Tibial artery (tissue), 4 donors: ENCODE measurements around the gene GPR61.

ENCODE experiments used
- DNase-seq, 2 donors: peaks; one replicate each; pipeline ENCODE4 v3.0.0-alpha.2; 2019
- H3K27ac ChIP-seq, 2 donors: fragments of 200-600 bp; sonication (generic) in 1 of 2; 1 replicate in 1 of 2; 2 replicates in 1 of 2; pipeline ENCODE4 v1.5.1; 2018 to 2019; ENCODE audit warnings: mild to moderate bottlenecking in 1 of 2
- H3K27me3 ChIP-seq, 2 donors: fragments of 200-600 bp; sonication (generic) in 1 of 2; one replicate each; pipeline versions ENCODE4 v1.5.1 to v1.6.0; 2016 to 2019
- H3K36me3 ChIP-seq, 3 donors: fragments of 200-600 bp; sonication (generic) in 2 of 3; one replicate each; pipeline ENCODE4 v1.5.1; 2016 to 2019; ENCODE audit warnings: mild to moderate bottlenecking in 2 of 3
- H3K4me1 ChIP-seq, 4 donors: fragments of 200-600 bp; sonication (generic) in 2 of 4; 1 replicate in 3 of 4; 2 replicates in 1 of 4; pipeline ENCODE4 v1.5.1; 2016 to 2019
- H3K4me3 ChIP-seq, 2 donors: fragments of 200-600 bp; sonication (generic) in 1 of 2; 1 replicate in 1 of 2; 2 replicates in 1 of 2; pipeline ENCODE4 v1.5.1; 2018 to 2019; ENCODE audit warnings: mild to moderate bottlenecking in 2 of 2
- H3K9me3 ChIP-seq, 3 donors: fragments of 200-600 bp; sonication (generic) in 1 of 3; one replicate each; pipeline ENCODE4 v1.5.1; 2016 to 2019
- intact Hi-C: fragments of 100-400 bp; cut with DNase I; formaldehyde crosslinking; loops from one replicate; pipeline ENCODE4 v1.15.0; 2023; ENCODE audit warnings: low total_unique reads
- TF ChIP-seq, protein P1 (sequence below), 2 experiments: fragments of 200-600 bp in 1 of 2; fragments of 450-650 bp in 1 of 2; IDR thresholded peaks; one replicate each; pipeline ENCODE4 v1.5.1; 2017 to 2019; ENCODE audit warnings: antibody characterized with exemption in 2 of 2, mild to moderate bottlenecking in 1 of 2, moderate library complexity in 1 of 2

Gene GPR61

DNA sequence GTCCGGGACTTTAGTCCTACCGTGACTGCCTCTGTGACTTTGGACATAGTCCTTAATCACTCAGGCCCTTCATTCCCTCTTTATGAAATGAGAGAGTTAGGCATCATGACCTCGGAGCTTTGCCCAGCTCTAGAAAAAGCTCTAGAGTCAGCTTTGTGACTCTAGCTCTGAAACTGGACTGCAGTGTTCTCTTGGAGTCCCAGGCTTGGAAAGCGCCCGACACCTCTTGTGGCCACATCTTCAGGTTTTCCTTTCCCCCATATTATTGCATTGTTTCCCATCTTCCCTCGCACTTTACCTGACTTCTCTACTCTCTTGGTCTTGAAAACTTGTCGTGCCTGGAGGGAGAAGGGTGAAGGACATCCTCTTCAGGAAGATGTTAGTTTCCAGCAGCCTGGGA is 17.6 kb upstream of the GPR61 start:
- H3K4me3 ChIP-seq: no peak overlapping the region
- no peak for DNase-seq
- intact Hi-C loops: no loop called here
- H3K27ac ChIP-seq: no peak overlapping the region
- H3K4me1 ChIP-seq: no peaks in the 10 kb centered on the region
- no peaks in the 10 kb centered on the region for H3K9me3 ChIP-seq
- H3K27me3 ChIP-seq: peaks cover 0 to 9% of the 10 kb centered on the region in 2 donors
- H3K36me3 ChIP-seq: no peaks in the 10 kb centered on the region
- TF ChIP-seq, protein P1, sequence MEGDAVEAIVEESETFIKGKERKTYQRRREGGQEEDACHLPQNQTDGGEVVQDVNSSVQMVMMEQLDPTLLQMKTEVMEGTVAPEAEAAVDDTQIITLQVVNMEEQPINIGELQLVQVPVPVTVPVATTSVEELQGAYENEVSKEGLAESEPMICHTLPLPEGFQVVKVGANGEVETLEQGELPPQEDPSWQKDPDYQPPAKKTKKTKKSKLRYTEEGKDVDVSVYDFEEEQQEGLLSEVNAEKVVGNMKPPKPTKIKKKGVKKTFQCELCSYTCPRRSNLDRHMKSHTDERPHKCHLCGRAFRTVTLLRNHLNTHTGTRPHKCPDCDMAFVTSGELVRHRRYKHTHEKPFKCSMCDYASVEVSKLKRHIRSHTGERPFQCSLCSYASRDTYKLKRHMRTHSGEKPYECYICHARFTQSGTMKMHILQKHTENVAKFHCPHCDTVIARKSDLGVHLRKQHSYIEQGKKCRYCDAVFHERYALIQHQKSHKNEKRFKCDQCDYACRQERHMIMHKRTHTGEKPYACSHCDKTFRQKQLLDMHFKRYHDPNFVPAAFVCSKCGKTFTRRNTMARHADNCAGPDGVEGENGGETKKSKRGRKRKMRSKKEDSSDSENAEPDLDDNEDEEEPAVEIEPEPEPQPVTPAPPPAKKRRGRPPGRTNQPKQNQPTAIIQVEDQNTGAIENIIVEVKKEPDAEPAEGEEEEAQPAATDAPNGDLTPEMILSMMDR (IDR thresholded peaks at IDR 0.05): no peak

DNA sequence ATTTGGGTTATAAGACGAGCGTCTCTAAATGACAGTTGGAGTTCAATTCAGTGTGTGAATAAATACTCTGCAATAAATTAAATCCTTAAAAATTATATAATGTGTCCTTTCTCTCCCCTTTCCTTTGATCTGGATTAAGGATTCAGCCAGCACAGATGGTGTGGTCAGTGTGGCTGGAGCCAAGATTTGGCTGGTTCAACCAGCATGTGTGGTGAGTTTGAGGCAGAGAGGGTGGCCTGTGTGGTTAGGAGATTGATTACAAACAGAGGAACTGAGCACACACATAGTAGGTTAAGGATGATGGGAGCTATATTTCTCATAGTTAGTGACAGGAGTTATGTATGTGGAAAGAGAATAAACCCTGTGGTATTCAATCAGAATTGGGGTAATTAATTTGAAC is 16.0 kb upstream of the GPR61 start:
- Histone ChIP-seq H3K27me3 (peaks cover 0 to 9% of the 10 kb centered on the region in 2 donors), H3K27ac (no peak overlapping the region), H3K4me1 (no peaks in the 10 kb centered on the region), H3K36me3 (no peaks in the 10 kb centered on the region), H3K4me3 (no peak overlapping the region), H3K9me3 (no peaks in the 10 kb centered on the region)
- TF ChIP-seq, protein P1 (IDR thresholded peaks at IDR 0.05): no peak
- intact Hi-C loops: no loop called here
- DNase-seq: no peak

DNA sequence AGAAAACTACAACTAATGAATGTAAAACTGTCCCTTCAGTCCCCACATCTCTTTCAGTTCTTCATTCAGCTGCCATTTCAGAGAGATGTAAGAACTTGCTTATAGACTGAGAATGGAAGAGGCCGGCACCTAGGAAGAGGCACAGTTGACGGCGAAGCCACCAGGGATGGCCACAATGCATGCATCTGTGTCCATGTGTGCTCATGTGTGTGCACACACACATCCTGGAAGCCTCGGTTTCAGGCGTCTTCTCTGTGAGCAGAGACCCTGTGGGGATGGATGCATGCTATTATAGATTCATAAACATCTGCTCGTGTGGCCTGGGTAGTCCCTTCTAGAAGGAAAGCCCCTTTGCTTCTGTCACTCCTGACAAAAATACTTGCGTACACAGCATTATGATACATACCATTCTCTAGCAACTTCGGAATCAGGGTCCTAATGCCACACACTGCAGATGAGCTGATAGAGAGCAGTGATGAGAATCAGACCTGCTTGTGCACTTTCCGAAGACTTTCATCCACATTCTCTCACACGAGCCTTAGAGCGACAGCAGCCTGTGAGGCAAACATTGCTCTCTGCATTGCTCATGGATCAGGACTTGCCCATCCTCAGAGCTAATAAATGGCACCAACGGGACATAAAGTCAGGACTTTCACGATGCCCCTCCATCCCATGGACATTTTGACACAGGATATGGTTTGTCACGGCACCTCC is 12.4 kb upstream of the GPR61 start:
- intact Hi-C loops: no loop called here
- H3K4me1 ChIP-seq: peaks cover 0 to 10% (median 6%) of the 10 kb centered on the region in 4 donors
- peaks cover 0 to 5% of the 10 kb centered on the region in 2 donors for H3K27me3 ChIP-seq
- no peaks in the 10 kb centered on the region for H3K9me3 ChIP-seq
- H3K36me3 ChIP-seq: no peaks in the 10 kb centered on the region
- H3K4me3 ChIP-seq: no peak overlapping the region
- DNase-seq: no peak
- no peak overlapping the region for H3K27ac ChIP-seq
- TF ChIP-seq, protein P1 (IDR thresholded peaks at IDR 0.05): no peak

GRCh38 chr1:109527846-109528695 is 11.6 kb upstream of the GPR61 start:
- intact Hi-C loops: no loop called here
- TF ChIP-seq, protein P1 (IDR thresholded peaks at IDR 0.05): no peak
- no peaks in the 10 kb centered on the region for H3K36me3 ChIP-seq
- H3K4me3 ChIP-seq: no peak overlapping the region
- no peak overlapping the region for H3K27ac ChIP-seq
- peaks cover 0 to 17% (median 12%) of the 10 kb centered on the region in 4 donors for H3K4me1 ChIP-seq
- DNase-seq: no peak
- no peaks in the 10 kb centered on the region for H3K9me3 ChIP-seq
- peaks cover 0 to 2% of the 10 kb centered on the region in 2 donors for H3K27me3 ChIP-seq

DNA sequence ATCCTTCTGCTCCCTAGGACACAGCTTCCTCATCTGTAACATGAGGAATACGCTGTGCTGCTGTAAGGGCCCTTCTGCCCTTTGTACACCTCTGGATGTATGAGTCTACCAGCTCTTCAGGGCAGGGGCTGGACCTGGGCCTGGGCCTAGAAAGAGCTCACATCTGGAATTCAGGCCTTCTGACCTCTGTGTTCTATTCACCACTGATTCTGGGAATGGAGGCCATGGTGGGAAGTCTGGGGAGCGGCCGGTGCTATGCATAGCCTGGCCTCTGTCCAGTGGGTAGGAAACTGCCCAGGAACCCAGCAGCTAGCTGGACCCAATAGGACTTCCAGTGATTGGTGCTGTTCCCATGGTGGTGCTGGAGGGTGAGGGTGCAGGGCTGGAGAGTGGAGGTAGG is 11.0 kb upstream of the GPR61 start:
- no peak for DNase-seq
- TF ChIP-seq, protein P1 (IDR thresholded peaks at IDR 0.05): no peak
- Histone ChIP-seq H3K4me3 (no peak overlapping the region), H3K4me1 (peaks cover 0 to 17% (median 12%) of the 10 kb centered on the region in 4 donors), H3K27me3 (no peaks in the 10 kb centered on the region), H3K36me3 (no peaks in the 10 kb centered on the region), H3K9me3 (no peaks in the 10 kb centered on the region), H3K27ac (no peak overlapping the region)
- intact Hi-C loops: no loop called here
